OCI-LY1 (cell line): Measurements from ENCODE around the gene PDHX.

Experiments
- H2AFZ ChIP-seq: fragments of 200-600 bp; sonication (generic), shearing (Covaris generic); 2 replicates; pipeline ENCODE4 v1.6.0; 2014; ENCODE audit warnings: antibody characterized with exemption, mild to moderate bottlenecking, low read length
- H3F3A ChIP-seq: fragments of 200-600 bp; sonication (generic), shearing (Covaris generic); 2 replicates; pipeline ENCODE4 v1.6.0; 2014; ENCODE audit warnings: mild to moderate bottlenecking, antibody characterized with exemption, low read length, moderate library complexity; ENCODE audit not compliant: insufficient read depth
- H3K27ac ChIP-seq: fragments of 200-600 bp; sonication (generic); 2 replicates; pipeline ENCODE4 v1.5.1; 2014; ENCODE audit warnings: low read length, mixed run types, mild to moderate bottlenecking, low read depth; ENCODE audit not compliant: poor library complexity, severe bottlenecking
- H3K27me3 ChIP-seq: fragments of 200-600 bp; sonication (generic); 2 replicates; pipeline ENCODE4 v1.6.0; 2014; ENCODE audit warnings: antibody characterized with exemption, mild to moderate bottlenecking, low read length, moderate library complexity; ENCODE audit not compliant: insufficient read depth
- H3K36me3 ChIP-seq: fragments of 200-600 bp; sonication (generic); 2 replicates; pipeline ENCODE4 v1.6.1; 2014; ENCODE audit warnings: mild to moderate bottlenecking, antibody characterized with exemption, low read length, moderate library complexity, mixed read lengths; ENCODE audit not compliant: insufficient read depth
- H3K4me1 ChIP-seq: fragments of 200-600 bp; sonication (generic); 2 replicates; pipeline ENCODE4 v1.5.1; 2014; ENCODE audit warnings: mild to moderate bottlenecking, low read length, moderate library complexity; ENCODE audit not compliant: insufficient read depth, severe bottlenecking
- H3K4me2 ChIP-seq: fragments of 200-600 bp; sonication (generic), shearing (Covaris generic); 2 replicates; pipeline ENCODE4 v1.6.1; 2014; ENCODE audit warnings: low read length
- H3K4me3 ChIP-seq: fragments of 200-600 bp; sonication (generic); 2 replicates; pipeline ENCODE4 v1.5.1; 2014; ENCODE audit warnings: low read length, low read depth, mild to moderate bottlenecking, mixed read lengths; ENCODE audit not compliant: poor library complexity, severe bottlenecking
- H3K79me2 ChIP-seq: fragments of 200-600 bp; shearing (Covaris generic); 2 replicates; pipeline ENCODE4 v1.6.1; 2016; ENCODE audit warnings: mixed run types, low read length, mixed read lengths; ENCODE audit not compliant: insufficient read depth
- H3K9ac ChIP-seq: fragments of 200-600 bp; sonication (generic), shearing (Covaris generic); 2 replicates; pipeline ENCODE4 v1.6.1; 2014; ENCODE audit warnings: mild to moderate bottlenecking, low read length, mixed read lengths
- H3K9me2 ChIP-seq: fragments of 200-600 bp; sonication (generic), shearing (Covaris generic); 2 replicates; pipeline ENCODE4 v1.6.1; 2014; ENCODE audit warnings: low read depth, mild to moderate bottlenecking, low read length, mixed read lengths
- H3K9me3 ChIP-seq: fragments of 200-600 bp; shearing (Covaris generic); 2 replicates; pipeline ENCODE4 v1.6.1; 2014; ENCODE audit warnings: low read length, mixed read lengths
- H4K20me1 ChIP-seq: fragments of 200-600 bp; sonication (generic), shearing (Covaris generic); 2 replicates; pipeline ENCODE4 v1.6.0; 2016; ENCODE audit warnings: mild to moderate bottlenecking, low read length; ENCODE audit not compliant: insufficient read depth
- CTCF ChIP-seq: fragments of 200-600 bp; sonication (generic), shearing (Covaris generic); IDR thresholded peaks from 2 replicates; pipeline ENCODE4 v1.5.1; 2017; ENCODE audit warnings: mild to moderate bottlenecking, antibody characterized with exemption, low read length, moderate library complexity, mixed read lengths
- EZH2 ChIP-seq: fragments of 200-600 bp; sonication (generic), shearing (Covaris generic); IDR thresholded peaks from 2 replicates; pipeline ENCODE4 v1.8.0; 2017; ENCODE audit warnings: borderline replicate concordance, mixed run types, mild to moderate bottlenecking, antibody characterized with exemption, low read length, moderate library complexity, mixed read lengths

PDHX gene

DNA sequence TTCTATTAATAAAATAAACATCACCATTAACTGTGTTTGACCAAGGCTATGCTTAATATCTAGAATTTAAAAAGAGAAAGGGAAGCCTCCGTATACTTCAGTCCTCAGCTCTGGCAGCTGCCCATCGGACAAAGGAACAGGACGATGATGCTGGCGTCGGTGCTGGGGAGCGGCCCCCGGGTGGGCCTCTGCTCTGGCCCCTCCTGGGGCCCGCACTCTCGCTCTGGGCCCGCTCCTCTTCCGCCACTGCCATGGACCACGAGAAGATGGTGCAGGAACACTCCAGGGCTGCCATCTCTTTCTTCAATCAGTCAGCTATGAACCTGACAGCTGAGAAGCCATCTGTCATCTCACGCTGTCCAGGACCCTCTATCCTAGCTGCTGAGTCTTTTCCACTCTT, 25.3 kb downstream of the PDHX start:
- H2AFZ ChIP-seq: no peak overlapping the region
- no peak overlapping the region for H3K4me2 ChIP-seq
- TF ChIP-seq EZH2 (no peak), CTCF (no peak)
- H3K79me2 ChIP-seq: no peaks in the 10 kb centered on the region
- H3K9me2 ChIP-seq: no peaks in the 10 kb centered on the region
- peaks cover 5% of the 10 kb centered on the region; the same call in 1 of the 2 replicates for H3K9me3 ChIP-seq
- H4K20me1 ChIP-seq: no peaks in the 10 kb centered on the region
- no peak overlapping the region for H3K4me3 ChIP-seq
- no peak overlapping the region for H3K9ac ChIP-seq
- no peaks in the 10 kb centered on the region for H3K27me3 ChIP-seq
- peaks cover 5% of the 10 kb centered on the region for H3K4me1 ChIP-seq
- no peak overlapping the region for H3K27ac ChIP-seq
- H3F3A ChIP-seq: no peaks in the 10 kb centered on the region
- H3K36me3 ChIP-seq: peaks cover 5% of the 10 kb centered on the region; the same call in 1 of the 2 replicates

DNA sequence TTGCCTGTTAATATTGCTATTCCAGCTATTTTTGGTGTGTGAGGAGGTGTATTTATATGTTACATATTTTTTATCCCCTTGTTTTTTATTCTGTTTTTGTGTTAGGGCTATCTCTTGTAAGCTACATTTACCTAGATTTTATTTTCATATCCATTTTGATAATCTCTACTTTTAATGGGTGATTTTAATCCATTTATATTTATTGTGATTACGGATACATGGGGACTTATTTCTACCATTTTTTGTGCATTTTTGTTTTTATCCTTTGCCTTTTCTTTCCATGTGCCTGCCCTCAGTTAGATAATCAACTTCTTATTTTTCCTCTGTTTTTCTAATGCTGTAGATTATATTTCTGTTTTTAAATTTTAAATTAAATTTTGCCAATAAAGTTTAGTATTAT, 28.3 kb downstream of the PDHX start:
- H3K27me3 ChIP-seq: no peaks in the 10 kb centered on the region
- H3K9me3 ChIP-seq: peaks cover 5% of the 10 kb centered on the region; the same call in 1 of the 2 replicates
- no peak overlapping the region for H2AFZ ChIP-seq
- H3K27ac ChIP-seq: no peak overlapping the region
- no peaks in the 10 kb centered on the region for H4K20me1 ChIP-seq
- TF ChIP-seq EZH2 (no peak), CTCF (no peak)
- H3K79me2 ChIP-seq: no peaks in the 10 kb centered on the region
- no peak overlapping the region for H3K9ac ChIP-seq
- peaks cover 5% of the 10 kb centered on the region for H3K4me1 ChIP-seq
- no peak overlapping the region for H3K4me2 ChIP-seq
- H3F3A ChIP-seq: no peaks in the 10 kb centered on the region
- H3K9me2 ChIP-seq: no peaks in the 10 kb centered on the region
- H3K4me3 ChIP-seq: no peak overlapping the region
- peaks cover 18% of the 10 kb centered on the region for H3K36me3 ChIP-seq

GRCh38 chr11:34948696-34949095, 32.3 kb downstream of the PDHX start:
- H3K79me2 ChIP-seq: no peaks in the 10 kb centered on the region
- no peaks in the 10 kb centered on the region for H3F3A ChIP-seq
- H3K27me3 ChIP-seq: no peaks in the 10 kb centered on the region
- no peak overlapping the region for H3K9ac ChIP-seq
- no peak overlapping the region for H3K27ac ChIP-seq
- no peak overlapping the region for H3K4me2 ChIP-seq
- no peaks in the 10 kb centered on the region for H4K20me1 ChIP-seq
- H3K9me2 ChIP-seq: no peaks in the 10 kb centered on the region
- H3K9me3 ChIP-seq: 0 out of 2 replicates have a peak, but pooled peaks cover 3% of the 10 kb centered on the region
- no peaks in the 10 kb centered on the region for H3K4me1 ChIP-seq
- TF ChIP-seq EZH2: no peak
- no peak for TF ChIP-seq CTCF
- no peak overlapping the region for H3K4me3 ChIP-seq
- peaks cover 13% of the 10 kb centered on the region for H3K36me3 ChIP-seq
- H2AFZ ChIP-seq: no peak overlapping the region
